ENCODE measurements around the gene CBX4.

Gene CBX4

GRCh38 chr17:79785900-79786810 lies 53.1 kb downstream of the CBX4 start:
- no peak for DNase-seq

GRCh38 chr17:79785017-79785899 lies 54.0 kb downstream of the CBX4 start:
- no peak for DNase-seq

GRCh38 chr17:79784353-79785016 lies 54.8 kb downstream of the CBX4 start:
- DNase-seq: no peak

- no peak for DNase-seq
Observed at GRCh38 chr17:79783891-79784290, 55.3 kb downstream of the CBX4 start.

Data from NCI-H1105 treated with DMSO at 0.1 percent for 48 hours (cell line).